GM13977 (cell line): ENCODE data around the gene PLCG2.

ENCODE experiments used
- DNase-seq: peaks from one replicate; pipeline ENCODE4 v3.0.0; 2012; ENCODE audit warnings: low spot score
- in situ Hi-C: fragments of 300-500 bp; cut with MboI; formaldehyde crosslinking; loops from one replicate; pipeline ENCODE4 v1.12.0; 2022; ENCODE audit warnings: low sequenced_read_pairs, low pct_unique_long_range_greater_than_20kb, mixed read lengths, inconsistent platforms; ENCODE audit not compliant: unreplicated experiment
- TF ChIP-seq, protein P1 (sequence below): IDR thresholded peaks from 2 replicates; pipeline ENCODE4 v1.5.1; 2012; ENCODE audit warnings: mild to moderate bottlenecking, control low read depth; ENCODE audit not compliant: insufficient read depth; ENCODE audit errors: extremely low read depth, missing control alignments

Gene PLCG2

GRCh38 chr16:81817789-81818567 is 38.9 kb downstream of the PLCG2 start:
- peak; percentile 47 for DNase-seq
- in situ Hi-C loops = no loop called here
- TF ChIP-seq, protein P1, sequence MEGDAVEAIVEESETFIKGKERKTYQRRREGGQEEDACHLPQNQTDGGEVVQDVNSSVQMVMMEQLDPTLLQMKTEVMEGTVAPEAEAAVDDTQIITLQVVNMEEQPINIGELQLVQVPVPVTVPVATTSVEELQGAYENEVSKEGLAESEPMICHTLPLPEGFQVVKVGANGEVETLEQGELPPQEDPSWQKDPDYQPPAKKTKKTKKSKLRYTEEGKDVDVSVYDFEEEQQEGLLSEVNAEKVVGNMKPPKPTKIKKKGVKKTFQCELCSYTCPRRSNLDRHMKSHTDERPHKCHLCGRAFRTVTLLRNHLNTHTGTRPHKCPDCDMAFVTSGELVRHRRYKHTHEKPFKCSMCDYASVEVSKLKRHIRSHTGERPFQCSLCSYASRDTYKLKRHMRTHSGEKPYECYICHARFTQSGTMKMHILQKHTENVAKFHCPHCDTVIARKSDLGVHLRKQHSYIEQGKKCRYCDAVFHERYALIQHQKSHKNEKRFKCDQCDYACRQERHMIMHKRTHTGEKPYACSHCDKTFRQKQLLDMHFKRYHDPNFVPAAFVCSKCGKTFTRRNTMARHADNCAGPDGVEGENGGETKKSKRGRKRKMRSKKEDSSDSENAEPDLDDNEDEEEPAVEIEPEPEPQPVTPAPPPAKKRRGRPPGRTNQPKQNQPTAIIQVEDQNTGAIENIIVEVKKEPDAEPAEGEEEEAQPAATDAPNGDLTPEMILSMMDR = no peak

DNA sequence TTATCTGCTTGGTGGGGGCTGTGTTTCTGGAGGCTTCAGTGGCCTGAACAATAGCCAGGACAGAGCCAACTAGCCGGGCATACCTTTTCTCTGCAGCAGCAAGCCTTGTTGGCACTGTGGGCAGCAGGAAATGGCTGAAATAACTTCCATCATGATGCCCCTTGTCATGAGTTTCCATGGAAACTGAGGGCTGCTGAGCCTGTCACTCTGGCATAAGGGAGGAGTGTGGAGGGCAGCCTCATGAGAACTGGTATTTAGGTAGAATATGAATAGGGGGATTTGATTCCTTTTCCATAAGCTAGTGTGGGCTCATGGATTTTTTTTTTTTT is 39.4 kb downstream of the PLCG2 start:
- in situ Hi-C loops = no loop called here
- TF ChIP-seq, protein P1 = no peak

DNA sequence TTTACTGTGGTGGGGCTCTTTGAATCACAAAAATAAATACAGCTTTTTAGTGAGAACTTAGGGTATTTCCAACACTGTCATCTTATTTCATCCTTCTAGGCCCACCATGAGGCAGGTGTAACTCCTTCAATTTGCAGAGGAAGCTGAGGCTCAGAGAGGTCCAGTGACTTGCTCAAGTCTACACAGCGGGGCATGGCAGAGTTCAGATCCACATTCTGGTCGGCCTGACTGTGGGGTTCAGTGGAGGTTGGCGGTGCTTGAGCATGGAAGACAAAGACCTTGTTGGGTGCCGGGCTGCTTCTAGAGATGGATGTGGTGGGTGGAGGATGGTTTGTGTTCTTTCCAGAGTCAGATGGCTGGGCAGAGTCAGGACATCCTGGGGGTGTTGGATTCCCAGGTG is 39.8 kb downstream of the PLCG2 start:
- in situ Hi-C loops = no loop called here
- DNase-seq = no peak
- TF ChIP-seq, protein P1 = no peak

More for the DNA sequence above, 39.4 kb downstream of the PLCG2 start:
- DNase-seq = no peak

- in situ Hi-C loops = no loop called here
- TF ChIP-seq, protein P1 = no peak
- peak; percentile 46 for DNase-seq
These were observed 42.5 kb downstream of the PLCG2 start for GRCh38 chr16:81821436-81822128.

- TF ChIP-seq, protein P1 = no peak
- in situ Hi-C loops = no loop called here
- DNase-seq = peak; percentile 44
These were observed 44.0 kb downstream of the PLCG2 start for GRCh38 chr16:81823111-81823510.

GRCh38 chr16:81823734-81824133 is 44.6 kb downstream of the PLCG2 start:
- DNase-seq = no peak
- TF ChIP-seq, protein P1 = no peak
- in situ Hi-C loops = no loop called here
